ENCODE data around the gene TWNK.

The TWNK gene

DNA sequence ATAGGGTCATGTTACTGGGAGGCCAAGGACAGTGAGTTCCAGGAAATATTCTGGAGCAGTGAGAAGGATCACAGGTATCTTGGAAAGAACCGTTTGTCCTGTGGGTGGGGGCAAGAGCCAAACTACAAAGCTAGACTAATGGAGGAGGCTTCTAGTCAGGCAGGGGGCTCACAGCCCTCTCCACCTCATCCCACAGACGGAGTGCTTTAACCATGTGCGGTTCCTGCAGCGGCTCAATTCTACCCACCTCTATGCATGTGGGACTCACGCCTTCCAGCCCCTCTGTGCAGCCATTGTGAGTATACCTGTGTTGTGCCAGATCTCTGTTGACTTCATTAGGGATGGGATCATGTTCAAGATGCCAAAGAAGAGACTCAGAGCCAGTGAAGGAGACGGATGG, 9.9 kb upstream of the TWNK start:
- Histone ChIP-seq H3K4me3 (ENCODE audit: low read length) (no peak overlapping the region), H3K9ac (ENCODE audit: low read length) (no peak overlapping the region), H3K36me3 (ENCODE audit: control insufficient read depth, low read depth, low read length) (peaks cover 18% of the 10 kb centered on the region), H3K9me3 (ENCODE audit: control insufficient read depth, low read depth, low read length) (no peaks in the 10 kb centered on the region), H3K27ac (ENCODE audit: low read length) (no peak overlapping the region), H3K27me3 (ENCODE audit: control insufficient read depth, insufficient read depth, low read length) (no peaks in the 10 kb centered on the region), H3K4me1 (ENCODE audit: control insufficient read depth, low read depth, low read length) (no peaks in the 10 kb centered on the region)

DNA sequence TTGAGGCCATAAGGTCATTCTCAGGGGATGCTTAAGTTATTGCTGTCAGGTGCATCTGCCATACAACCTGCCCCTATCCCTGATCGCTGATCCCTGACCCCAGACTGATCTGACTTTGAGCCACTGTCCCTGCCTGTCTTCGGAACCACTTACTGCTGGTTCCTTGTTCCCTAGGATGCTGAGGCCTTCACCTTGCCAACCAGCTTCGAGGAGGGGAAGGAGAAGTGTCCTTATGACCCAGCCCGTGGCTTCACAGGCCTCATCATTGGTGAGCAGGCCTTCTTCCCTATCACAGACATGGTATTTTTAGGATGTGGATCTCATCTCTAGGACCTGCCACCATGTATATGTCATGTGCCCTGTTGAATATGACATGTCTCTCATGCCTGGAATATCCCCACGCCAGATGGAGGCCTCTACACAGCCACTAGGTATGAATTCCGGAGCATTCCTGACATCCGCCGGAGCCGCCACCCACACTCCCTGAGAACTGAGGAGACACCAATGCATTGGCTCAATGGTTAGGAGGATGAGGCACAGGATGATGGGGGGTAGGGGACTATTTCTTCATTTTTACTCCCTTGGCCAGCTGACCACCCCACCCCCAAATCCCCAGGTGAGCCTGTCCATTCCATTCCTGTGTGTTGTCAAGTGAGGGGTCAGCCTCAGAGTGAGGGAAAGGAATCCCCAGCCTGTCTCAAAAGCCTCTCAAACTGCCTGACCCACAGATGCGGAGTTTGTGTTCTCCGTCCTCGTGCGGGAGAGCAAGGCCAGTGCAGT, 9.0 kb upstream of the TWNK start:
- Histone ChIP-seq H3K4me3 (ENCODE audit: low read length) (no peak overlapping the region), H3K9ac (ENCODE audit: low read length) (no peak overlapping the region), H3K4me1 (ENCODE audit: control insufficient read depth, low read depth, low read length) (no peaks in the 10 kb centered on the region), H3K36me3 (ENCODE audit: control insufficient read depth, low read depth, low read length) (peaks cover 18% of the 10 kb centered on the region), H3K9me3 (ENCODE audit: control insufficient read depth, low read depth, low read length) (no peaks in the 10 kb centered on the region), H3K27me3 (ENCODE audit: control insufficient read depth, insufficient read depth, low read length) (no peaks in the 10 kb centered on the region), H3K27ac (ENCODE audit: low read length) (no peak overlapping the region)

DNA sequence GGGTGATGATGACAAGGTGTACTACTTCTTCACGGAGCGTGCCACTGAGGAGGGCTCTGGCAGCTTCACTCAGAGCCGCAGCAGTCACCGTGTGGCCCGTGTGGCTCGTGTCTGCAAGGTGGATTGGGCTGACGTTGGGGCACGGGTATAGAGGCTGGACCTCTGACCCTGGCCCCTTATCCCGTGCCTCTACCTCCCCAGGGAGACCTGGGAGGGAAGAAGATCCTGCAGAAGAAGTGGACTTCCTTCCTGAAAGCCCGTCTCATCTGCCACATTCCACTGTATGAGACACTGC, 8.5 kb upstream of the TWNK start:
- Histone ChIP-seq H3K4me1 (ENCODE audit: control insufficient read depth, low read depth, low read length) (no peaks in the 10 kb centered on the region), H3K27ac (ENCODE audit: low read length) (no peak overlapping the region), H3K27me3 (ENCODE audit: control insufficient read depth, insufficient read depth, low read length) (no peaks in the 10 kb centered on the region), H3K4me3 (ENCODE audit: low read length) (no peak overlapping the region), H3K36me3 (ENCODE audit: control insufficient read depth, low read depth, low read length) (peaks cover 18% of the 10 kb centered on the region), H3K9me3 (ENCODE audit: control insufficient read depth, low read depth, low read length) (no peaks in the 10 kb centered on the region), H3K9ac (ENCODE audit: low read length) (no peak overlapping the region)

DNA sequence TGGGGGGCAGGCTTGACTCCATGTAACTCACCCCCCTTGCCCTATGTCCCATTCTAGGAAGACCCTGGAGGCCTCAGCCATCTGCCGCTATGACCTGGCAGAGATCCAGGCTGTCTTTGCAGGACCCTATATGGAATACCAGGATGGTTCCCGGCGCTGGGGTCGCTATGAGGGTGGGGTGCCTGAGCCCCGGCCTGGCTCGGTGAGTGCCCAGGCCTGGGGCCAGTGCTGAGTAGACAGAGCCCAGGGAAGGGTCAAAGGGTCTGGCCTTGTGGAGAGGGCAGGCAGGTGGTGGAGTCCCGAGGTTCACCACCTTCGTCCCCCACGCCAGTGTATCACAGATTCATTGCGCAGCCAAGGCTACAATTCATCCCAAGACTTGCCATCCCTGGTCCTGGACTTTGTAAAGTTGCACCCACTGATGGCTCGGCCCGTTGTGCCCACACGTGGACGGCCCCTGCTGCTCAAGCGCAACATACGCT, 7.5 kb upstream of the TWNK start:
- no peak overlapping the region for H3K9ac ChIP-seq (ENCODE audit: low read length)
- no peak overlapping the region for H3K27ac ChIP-seq (ENCODE audit: low read length)
- H3K36me3 ChIP-seq (ENCODE audit: control insufficient read depth, low read depth, low read length) = peaks cover 18% of the 10 kb centered on the region
- no peaks in the 10 kb centered on the region for H3K9me3 ChIP-seq (ENCODE audit: control insufficient read depth, low read depth, low read length)
- no peaks in the 10 kb centered on the region for H3K4me1 ChIP-seq (ENCODE audit: control insufficient read depth, low read depth, low read length)
- H3K27me3 ChIP-seq (ENCODE audit: control insufficient read depth, insufficient read depth, low read length) = no peaks in the 10 kb centered on the region
- H3K4me3 ChIP-seq (ENCODE audit: low read length) = no peak overlapping the region

DNA sequence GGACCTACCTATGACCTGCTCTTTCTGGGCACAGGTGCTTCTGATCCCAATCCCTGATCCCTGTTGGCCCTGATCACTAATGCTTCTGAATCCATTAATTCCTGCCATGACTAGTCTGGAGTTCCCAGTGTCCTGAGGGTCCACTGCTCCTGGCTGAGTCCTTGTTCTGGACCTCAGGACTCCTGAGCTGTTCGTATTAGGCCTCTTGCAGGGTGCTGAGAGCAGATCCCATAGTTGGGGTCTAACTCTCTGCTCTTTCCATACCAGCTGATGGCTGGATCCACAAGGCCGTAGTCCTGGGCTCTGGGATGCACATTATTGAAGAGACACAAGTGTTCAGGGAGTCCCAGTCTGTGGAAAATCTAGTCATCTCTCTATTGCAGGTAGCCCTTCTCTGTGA, 7.0 kb upstream of the TWNK start:
- H3K4me1 ChIP-seq (ENCODE audit: control insufficient read depth, low read depth, low read length) = no peaks in the 10 kb centered on the region
- no peak overlapping the region for H3K27ac ChIP-seq (ENCODE audit: low read length)
- no peaks in the 10 kb centered on the region for H3K27me3 ChIP-seq (ENCODE audit: control insufficient read depth, insufficient read depth, low read length)
- no peak overlapping the region for H3K4me3 ChIP-seq (ENCODE audit: low read length)
- H3K9ac ChIP-seq (ENCODE audit: low read length) = no peak overlapping the region
- H3K36me3 ChIP-seq (ENCODE audit: control insufficient read depth, low read depth, low read length) = peaks cover 18% of the 10 kb centered on the region
- H3K9me3 ChIP-seq (ENCODE audit: control insufficient read depth, low read depth, low read length) = no peaks in the 10 kb centered on the region

DNA sequence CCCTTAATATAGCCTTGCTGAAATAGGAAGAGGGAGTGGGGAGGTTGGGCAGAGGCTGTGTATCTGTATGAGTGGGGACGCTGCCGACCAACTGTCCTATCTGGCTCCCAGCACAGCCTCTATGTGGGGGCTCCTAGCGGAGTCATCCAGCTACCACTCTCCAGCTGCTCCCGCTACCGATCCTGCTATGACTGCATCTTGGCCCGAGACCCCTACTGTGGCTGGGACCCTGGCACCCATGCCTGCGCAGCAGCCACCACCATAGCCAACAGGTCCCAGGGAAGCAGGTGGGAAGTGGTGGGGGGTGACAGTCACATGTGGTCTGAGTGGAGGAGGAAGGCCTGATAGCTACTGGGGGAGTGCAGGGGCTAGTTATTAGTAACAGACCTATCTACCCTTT, 6.6 kb upstream of the TWNK start:
- H3K36me3 ChIP-seq (ENCODE audit: control insufficient read depth, low read depth, low read length) = peaks cover 18% of the 10 kb centered on the region

DNA sequence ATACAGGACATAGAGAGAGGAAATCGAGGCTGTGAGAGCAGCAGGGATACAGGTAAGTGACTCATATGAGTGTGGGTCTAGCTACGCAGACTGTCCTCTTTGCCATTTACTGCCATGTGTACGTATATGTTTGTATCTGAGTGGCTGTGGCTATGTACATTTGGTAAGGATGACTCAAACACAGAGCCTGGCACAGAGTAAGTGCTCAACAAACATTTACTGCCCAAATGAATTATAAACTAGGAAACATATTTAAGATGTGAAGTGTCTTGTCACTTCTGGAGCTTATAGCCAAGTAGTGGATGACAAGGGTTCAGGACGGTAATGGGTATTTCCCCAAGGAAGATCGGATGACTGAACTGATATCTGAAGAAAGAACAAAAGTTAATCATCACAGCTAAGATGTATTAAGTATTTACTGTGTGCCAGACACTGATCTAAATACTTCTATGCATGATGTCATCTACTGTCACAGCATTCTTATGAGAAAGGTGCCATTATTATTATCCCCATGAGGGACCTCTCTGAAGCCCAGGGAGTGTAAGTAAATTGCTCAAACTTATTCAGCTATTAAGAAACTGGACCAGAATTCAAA, 6.1 kb upstream of the TWNK start:
- no peak overlapping the region for H3K4me3 ChIP-seq (ENCODE audit: low read length)
- H3K27me3 ChIP-seq (ENCODE audit: control insufficient read depth, insufficient read depth, low read length) = no peaks in the 10 kb centered on the region
- H3K36me3 ChIP-seq (ENCODE audit: control insufficient read depth, low read depth, low read length) = peaks cover 18% of the 10 kb centered on the region
- H3K9me3 ChIP-seq (ENCODE audit: control insufficient read depth, low read depth, low read length) = no peaks in the 10 kb centered on the region
- H3K9ac ChIP-seq (ENCODE audit: low read length) = no peak overlapping the region
- H3K4me1 ChIP-seq (ENCODE audit: control insufficient read depth, low read depth, low read length) = peaks cover under 1% of the 10 kb centered on the region
- no peak overlapping the region for H3K27ac ChIP-seq (ENCODE audit: low read length)

More for the DNA sequence above, 6.6 kb upstream of the TWNK start:
- no peak overlapping the region for H3K27ac ChIP-seq (ENCODE audit: low read length)
- H3K9ac ChIP-seq (ENCODE audit: low read length) = no peak overlapping the region
- no peak overlapping the region for H3K4me3 ChIP-seq (ENCODE audit: low read length)
- no peaks in the 10 kb centered on the region for H3K9me3 ChIP-seq (ENCODE audit: control insufficient read depth, low read depth, low read length)
- no peaks in the 10 kb centered on the region for H3K27me3 ChIP-seq (ENCODE audit: control insufficient read depth, insufficient read depth, low read length)
- no peaks in the 10 kb centered on the region for H3K4me1 ChIP-seq (ENCODE audit: control insufficient read depth, low read depth, low read length)

DNA sequence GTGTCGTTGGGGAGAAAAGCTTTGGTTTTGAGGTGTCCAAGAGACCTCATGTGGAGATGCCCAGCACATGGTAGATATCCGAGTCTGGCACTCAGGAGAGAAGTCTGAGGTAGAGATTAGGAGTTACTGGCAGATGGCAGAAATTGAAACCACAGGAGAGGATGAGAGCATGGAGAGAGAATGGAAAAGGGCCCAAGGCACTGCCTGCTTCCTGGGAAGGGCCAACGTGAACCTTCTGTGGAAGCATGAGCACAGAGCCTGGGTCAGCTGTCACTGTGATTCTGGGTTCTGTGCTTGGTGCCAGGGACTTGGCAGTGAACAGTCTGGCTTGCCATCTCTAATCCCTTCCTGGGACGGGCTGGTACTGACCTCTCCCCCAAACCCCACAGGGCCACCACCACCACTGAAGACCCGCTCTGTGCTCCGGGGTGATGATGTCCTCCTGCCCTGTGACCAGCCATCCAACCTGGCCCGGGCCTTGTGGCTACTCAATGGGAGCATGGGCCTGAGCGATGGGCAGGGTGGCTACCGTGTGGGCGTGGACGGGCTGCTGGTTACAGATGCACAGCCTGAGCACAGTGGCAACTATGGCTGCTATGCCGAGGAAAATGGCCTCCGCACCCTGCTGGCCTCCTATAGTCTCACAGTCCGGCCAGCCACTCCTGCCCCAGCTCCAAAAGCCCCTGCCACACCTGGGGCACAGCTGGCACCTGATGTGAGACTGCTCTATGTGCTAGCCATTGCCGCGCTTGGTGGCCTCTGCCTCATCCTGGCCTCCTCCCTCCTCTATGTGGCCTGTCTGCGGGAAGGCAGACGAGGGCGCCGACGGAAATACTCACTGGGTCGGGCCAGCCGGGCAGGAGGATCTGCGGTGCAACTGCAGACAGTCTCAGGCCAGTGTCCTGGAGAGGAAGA, 4.2 kb upstream of the TWNK start:
- no peak overlapping the region for H3K4me3 ChIP-seq (ENCODE audit: low read length)
- no peak overlapping the region for H3K27ac ChIP-seq (ENCODE audit: low read length)
- H3K9me3 ChIP-seq (ENCODE audit: control insufficient read depth, low read depth, low read length) = no peaks in the 10 kb centered on the region
- H3K4me1 ChIP-seq (ENCODE audit: control insufficient read depth, low read depth, low read length) = peaks cover 4% of the 10 kb centered on the region
- no peaks in the 10 kb centered on the region for H3K27me3 ChIP-seq (ENCODE audit: control insufficient read depth, insufficient read depth, low read length)
- H3K9ac ChIP-seq (ENCODE audit: low read length) = no peak overlapping the region
- H3K36me3 ChIP-seq (ENCODE audit: control insufficient read depth, low read depth, low read length) = peaks cover 18% of the 10 kb centered on the region

DNA sequence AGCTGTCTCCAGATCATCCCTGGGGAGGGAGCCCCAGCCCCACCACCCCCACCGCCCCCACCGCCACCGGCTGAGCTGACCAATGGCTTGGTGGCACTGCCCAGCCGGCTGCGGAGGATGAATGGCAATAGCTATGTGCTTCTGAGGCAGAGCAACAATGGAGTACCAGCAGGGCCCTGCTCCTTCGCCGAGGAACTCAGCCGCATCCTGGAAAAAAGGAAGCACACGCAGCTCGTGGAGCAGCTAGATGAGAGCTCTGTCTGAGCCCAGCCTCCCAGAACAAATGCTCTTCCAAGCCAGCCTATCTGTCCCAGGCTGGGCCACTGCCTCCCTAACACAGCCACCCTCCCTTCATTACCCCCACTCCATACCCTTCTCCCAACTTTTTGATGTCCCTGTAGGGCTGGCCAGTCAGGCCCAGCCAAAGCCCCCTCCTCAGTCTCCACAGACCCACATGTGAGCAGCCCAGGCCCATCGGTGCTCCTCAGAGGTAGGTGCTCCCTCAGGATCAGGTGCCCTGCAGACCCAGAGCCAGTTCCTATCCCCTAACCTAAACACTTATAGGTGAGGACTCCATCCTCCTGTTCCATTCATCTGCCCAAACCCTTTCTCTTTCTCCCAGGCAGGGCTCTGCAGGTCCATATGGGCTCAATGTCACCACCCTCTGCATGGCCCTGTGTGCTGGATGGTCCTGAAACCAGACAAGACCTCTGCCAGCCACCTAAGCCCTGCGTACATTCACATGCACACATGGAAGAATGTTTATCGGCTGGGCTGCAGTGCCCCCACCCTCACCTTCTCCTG, 3.3 kb upstream of the TWNK start:
- Histone ChIP-seq H3K4me3 (ENCODE audit: low read length) (no peak overlapping the region), H3K36me3 (ENCODE audit: control insufficient read depth, low read depth, low read length) (peaks cover 19% of the 10 kb centered on the region), H3K9me3 (ENCODE audit: control insufficient read depth, low read depth, low read length) (no peaks in the 10 kb centered on the region), H3K4me1 (ENCODE audit: control insufficient read depth, low read depth, low read length) (peaks cover 4% of the 10 kb centered on the region), H3K9ac (ENCODE audit: low read length) (no peak overlapping the region), H3K27ac (ENCODE audit: low read length) (no peak overlapping the region), H3K27me3 (ENCODE audit: control insufficient read depth, insufficient read depth, low read length) (no peaks in the 10 kb centered on the region)

DNA sequence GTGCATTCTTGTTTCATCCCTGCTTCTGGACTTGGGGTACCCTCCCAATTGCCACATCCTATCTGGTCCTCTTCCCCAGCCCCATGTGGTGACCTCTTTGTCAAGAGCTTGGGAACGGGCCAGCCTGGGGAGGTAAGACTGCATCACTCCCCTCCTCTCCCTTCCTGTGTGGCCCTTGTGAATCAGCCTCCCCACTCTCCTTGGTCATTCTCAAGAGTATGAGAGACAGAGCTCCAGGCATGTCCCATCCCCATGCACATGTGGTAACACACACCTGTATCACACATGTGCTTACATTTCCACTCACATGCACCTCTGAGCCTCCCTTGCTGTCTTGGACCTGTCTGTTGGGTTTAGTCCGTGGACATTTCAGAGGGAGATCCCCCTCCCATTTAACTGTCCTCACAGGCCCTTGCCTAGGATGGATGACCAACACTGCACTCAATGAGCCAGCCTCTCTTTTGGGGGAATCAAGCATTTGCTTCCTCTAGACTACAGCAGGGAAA, 2.6 kb upstream of the TWNK start:
- Histone ChIP-seq H3K27ac (ENCODE audit: low read length) (no peak overlapping the region), H3K9me3 (ENCODE audit: control insufficient read depth, low read depth, low read length) (no peaks in the 10 kb centered on the region), H3K4me1 (ENCODE audit: control insufficient read depth, low read depth, low read length) (peaks cover 4% of the 10 kb centered on the region), H3K9ac (ENCODE audit: low read length) (no peak overlapping the region), H3K36me3 (ENCODE audit: control insufficient read depth, low read depth, low read length) (peaks cover 26% of the 10 kb centered on the region), H3K27me3 (ENCODE audit: control insufficient read depth, insufficient read depth, low read length) (no peaks in the 10 kb centered on the region), H3K4me3 (ENCODE audit: low read length) (no peak overlapping the region)

DNA sequence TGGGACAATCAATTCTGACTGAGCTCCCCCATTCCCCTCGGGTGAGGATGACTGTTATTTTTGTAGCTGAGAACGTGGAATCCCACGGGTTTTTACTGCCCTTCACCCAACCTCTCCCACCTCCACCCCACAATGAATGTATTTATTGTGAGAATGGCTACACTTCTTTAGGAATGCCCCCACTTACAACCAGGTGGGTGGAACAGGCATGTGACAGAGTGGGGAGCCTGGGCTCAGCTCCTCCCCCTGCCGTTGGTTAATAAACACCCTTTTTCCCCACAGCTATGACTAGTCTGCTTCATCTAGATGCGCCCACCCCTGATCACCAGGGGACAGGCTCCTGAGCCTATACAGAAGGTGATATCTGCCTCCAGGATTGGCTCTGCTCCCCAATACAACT, 2.0 kb upstream of the TWNK start:
- H3K9ac ChIP-seq (ENCODE audit: low read length) = no peak overlapping the region
- no peak overlapping the region for H3K4me3 ChIP-seq (ENCODE audit: low read length)
- H3K4me1 ChIP-seq (ENCODE audit: control insufficient read depth, low read depth, low read length) = peaks cover 4% of the 10 kb centered on the region
- no peaks in the 10 kb centered on the region for H3K9me3 ChIP-seq (ENCODE audit: control insufficient read depth, low read depth, low read length)
- H3K27ac ChIP-seq (ENCODE audit: low read length) = no peak overlapping the region
- peaks cover 31% of the 10 kb centered on the region for H3K36me3 ChIP-seq (ENCODE audit: control insufficient read depth, low read depth, low read length)
- no peaks in the 10 kb centered on the region for H3K27me3 ChIP-seq (ENCODE audit: control insufficient read depth, insufficient read depth, low read length)
